ENCODE data around the gene RUVBL2.

The RUVBL2 gene

DNA sequence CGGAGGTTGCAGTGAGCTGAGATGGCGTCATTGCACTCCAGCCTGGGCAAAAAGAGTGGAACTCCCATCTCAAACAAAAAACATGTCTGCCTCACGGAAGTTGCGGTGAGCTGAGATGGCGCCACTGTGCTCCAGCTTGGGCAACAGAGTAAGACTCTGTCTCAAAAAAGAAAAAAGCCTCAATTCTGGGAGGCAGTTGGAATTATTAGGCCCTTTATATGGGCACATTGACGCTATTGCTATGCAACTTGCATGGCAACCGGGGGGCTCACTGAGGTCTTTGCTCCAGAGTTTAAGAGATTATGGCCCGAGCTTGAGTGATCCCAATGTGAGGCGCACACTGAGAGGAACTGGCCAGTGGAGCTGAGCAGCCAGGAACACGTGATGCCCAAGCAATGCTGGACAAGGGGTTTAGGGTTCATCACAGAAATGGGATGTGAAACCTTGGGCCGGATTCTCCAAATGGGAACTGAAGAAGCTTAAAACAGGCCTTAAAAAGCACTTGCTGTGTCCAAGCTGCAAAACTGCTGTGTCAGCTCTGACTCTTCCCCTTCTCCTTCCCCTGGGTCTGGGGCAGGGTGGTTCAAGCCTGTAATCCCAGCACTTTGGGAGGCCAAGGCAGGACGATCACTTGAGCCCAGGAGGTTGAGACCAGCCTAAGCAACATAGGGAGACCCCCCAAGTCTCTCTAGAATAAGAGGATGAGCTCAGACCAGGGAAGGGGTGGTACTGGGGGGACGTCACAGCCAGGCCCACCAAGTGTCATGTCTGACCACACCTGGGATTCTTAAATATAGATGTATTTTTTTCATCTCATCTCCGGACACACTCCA, 26.1 kb upstream of the RUVBL2 start:
- H3K9me3 Mint-ChIP-seq = no peaks in the 10 kb centered on the region
- H3K4me3 Mint-ChIP-seq = peak overlapping the region in 1 of 2 donors; percentile 97
- peak overlapping the region in 1 of 2 donors; percentile 46 for H3K27ac Mint-ChIP-seq
- peaks cover 46 to 51% of the 10 kb centered on the region in 2 donors for H3K4me1 Mint-ChIP-seq (ENCODE audit: low read depth in 2 of 2)
- ATAC-seq (replicated peaks) (no peak), DNase-seq (no peak)
- no peaks in the 10 kb centered on the region for H3K27me3 Mint-ChIP-seq
- H3K36me3 Mint-ChIP-seq (ENCODE audit: insufficient read depth) = peaks cover 65% of the 10 kb centered on the region

DNA sequence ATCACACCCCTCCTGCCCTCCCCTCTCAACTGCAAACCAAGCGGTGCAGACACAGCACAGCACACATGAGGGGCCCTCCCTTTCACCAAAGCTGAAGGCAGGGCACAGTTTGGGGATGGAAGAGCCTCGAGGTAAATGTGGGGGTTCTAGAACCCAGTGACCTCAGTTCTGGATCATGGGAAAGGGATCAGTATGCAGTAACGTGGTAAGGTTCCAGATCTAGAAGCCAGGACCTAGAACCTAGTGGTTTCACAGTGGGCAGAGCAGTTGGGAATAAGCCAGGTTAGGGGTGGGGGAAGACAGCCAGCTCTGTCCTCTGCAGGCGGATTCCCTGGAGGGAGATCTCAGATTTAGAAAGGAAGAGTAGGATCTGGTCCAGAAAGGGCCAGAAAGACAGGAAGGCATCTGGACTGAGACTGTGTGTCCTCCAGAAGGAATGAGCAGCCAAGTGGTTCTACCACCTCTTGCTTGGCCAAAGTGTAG, 25.5 kb upstream of the RUVBL2 start:
- no peak for DNase-seq
- Mint-ChIP-seq H3K27ac (no peak overlapping the region), H3K9me3 (no peaks in the 10 kb centered on the region), H3K36me3 (ENCODE audit: insufficient read depth) (peaks cover 61% of the 10 kb centered on the region), H3K27me3 (no peaks in the 10 kb centered on the region), H3K4me3 (no peak overlapping the region), H3K4me1 (ENCODE audit: low read depth in 2 of 2) (peaks cover 39 to 45% of the 10 kb centered on the region in 2 donors)
- ATAC-seq (replicated peaks) = no peak

DNA sequence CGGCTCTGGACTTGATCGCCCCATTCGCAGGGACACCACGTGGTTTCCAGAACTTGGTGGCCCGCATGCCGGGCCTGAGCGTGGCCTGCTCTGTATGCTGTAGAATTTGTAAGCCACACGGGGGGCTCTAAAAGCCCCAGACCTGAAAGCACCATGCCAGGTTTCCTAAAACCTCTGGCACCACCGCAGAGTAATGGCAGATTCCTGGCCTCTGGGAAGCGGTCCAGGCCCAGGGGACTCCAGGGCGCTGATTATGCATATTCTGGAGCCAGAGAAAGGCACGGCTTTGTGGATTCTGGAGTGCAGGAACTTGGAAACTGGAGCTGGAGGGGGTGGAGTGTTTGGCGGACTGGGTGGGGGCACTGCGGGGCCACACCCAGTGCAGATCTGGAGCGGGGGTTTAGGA, 24.9 kb upstream of the RUVBL2 start:
- H3K36me3 Mint-ChIP-seq (ENCODE audit: insufficient read depth) = peaks cover 64% of the 10 kb centered on the region
- peaks cover 34 to 41% of the 10 kb centered on the region in 2 donors for H3K4me1 Mint-ChIP-seq (ENCODE audit: low read depth in 2 of 2)
- no peaks in the 10 kb centered on the region for H3K27me3 Mint-ChIP-seq
- ATAC-seq (replicated peaks) (no peak), DNase-seq (no peak)
- H3K4me3 Mint-ChIP-seq = no peak overlapping the region
- no peaks in the 10 kb centered on the region for H3K9me3 Mint-ChIP-seq
- no peak overlapping the region for H3K27ac Mint-ChIP-seq

DNA sequence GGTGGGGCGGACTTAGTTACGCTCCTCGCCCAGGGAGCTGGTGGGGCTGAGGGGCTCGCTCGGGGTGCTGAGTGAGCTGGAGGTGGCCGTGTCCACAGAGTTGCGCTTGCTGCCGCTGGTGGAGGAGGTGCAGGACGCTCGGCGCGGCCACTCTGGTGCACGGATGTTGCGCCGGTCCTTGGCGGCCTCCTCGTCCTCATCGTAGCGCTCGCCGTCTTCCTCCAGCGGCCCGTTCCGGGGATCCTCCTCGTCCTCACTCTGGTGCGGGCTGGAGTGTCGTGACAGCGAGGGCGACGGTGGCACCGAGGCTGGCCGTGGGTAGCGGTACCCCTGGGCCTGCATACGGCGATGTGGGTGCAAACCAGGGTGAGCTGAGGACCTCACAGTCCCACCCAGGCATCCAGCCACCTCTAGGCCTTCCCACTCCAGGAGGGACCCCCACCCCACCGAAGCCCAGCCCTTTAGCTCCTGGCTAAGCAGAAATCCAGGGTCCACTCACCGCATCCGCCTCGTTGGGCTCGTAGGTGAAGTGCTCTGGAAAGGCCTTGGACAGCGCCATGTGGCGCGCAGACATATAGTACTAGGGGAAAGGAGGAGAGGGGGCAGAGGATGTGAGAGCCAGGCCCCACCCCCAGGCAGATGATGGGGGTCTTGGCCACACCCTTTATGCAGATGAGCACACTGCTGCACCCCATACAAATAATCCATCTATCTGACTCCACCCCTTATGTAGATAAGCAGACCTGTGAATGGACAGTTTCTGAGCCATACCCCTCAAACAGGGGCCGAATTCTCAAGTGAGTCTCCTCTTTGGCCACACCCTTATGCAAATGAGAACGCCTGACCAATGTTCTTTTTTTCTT, 24.2 kb upstream of the RUVBL2 start:
- no peak for DNase-seq
- H3K27me3 Mint-ChIP-seq = no peaks in the 10 kb centered on the region
- no peak overlapping the region for H3K27ac Mint-ChIP-seq
- peaks cover 61% of the 10 kb centered on the region for H3K36me3 Mint-ChIP-seq (ENCODE audit: insufficient read depth)
- no peak overlapping the region for H3K4me3 Mint-ChIP-seq
- no peak for ATAC-seq (replicated peaks)
- no peaks in the 10 kb centered on the region for H3K9me3 Mint-ChIP-seq
- peaks cover 28 to 34% of the 10 kb centered on the region in 2 donors for H3K4me1 Mint-ChIP-seq (ENCODE audit: low read depth in 2 of 2)

DNA sequence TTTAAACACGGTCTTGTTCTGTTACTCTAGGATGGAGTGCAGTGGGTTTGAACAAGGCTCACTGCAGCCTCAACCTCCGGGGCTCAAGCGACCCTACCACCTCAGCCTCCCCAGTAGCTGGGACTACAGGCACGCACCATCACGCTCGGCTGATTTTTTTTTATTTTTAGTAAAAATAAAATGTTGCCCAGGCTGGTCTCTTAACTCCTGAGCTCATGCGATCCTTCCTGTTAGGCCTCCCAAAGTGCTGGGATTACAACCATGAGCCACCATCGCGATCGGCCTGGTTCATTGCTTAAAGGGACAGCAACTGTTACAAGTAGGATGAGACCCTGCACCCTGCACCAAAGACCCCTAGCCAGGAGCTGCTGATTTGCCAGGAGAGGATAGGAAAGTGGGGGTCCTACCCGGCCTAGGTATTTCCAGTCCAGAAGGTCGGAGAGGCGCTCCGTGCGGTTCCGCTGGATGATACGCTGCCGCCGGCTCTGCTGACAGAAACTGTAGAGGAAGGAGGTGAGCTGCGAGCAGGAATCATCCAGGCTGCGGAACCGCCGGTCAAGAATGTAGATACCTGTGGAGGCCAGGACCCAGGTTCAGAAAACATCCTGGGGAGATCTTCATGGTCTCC, 23.4 kb upstream of the RUVBL2 start:
- no peaks in the 10 kb centered on the region for H3K9me3 Mint-ChIP-seq
- peaks cover 55% of the 10 kb centered on the region for H3K36me3 Mint-ChIP-seq (ENCODE audit: insufficient read depth)
- DNase-seq (no peak), ATAC-seq (replicated peaks) (no peak)
- H3K27ac Mint-ChIP-seq = no peak overlapping the region
- no peak overlapping the region for H3K4me3 Mint-ChIP-seq
- H3K27me3 Mint-ChIP-seq = no peaks in the 10 kb centered on the region
- peaks cover 20 to 27% of the 10 kb centered on the region in 2 donors for H3K4me1 Mint-ChIP-seq (ENCODE audit: low read depth in 2 of 2)

DNA sequence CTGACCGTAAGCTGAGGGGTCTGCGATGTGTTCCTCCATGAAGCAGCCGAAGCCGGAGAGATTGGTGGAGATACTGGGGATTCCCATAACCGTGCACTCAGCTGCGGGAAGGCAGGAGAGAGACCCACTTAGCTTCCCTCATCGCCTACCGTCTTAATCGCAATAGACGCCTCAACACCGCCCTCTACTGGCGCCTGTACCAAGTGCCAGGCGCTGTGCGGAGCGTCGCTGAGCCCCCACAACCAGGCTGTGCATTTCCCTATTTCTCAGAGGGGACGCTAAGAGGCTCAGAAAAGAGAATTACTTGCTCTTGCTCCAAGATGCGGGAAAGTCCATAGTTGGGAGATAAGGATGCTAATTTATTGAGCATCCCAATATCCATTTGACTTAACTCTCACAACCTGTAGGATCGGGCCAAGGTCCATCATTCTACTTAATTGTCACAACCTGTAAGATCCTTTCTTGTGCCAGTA, 22.7 kb upstream of the RUVBL2 start:
- Mint-ChIP-seq H3K4me3 (no peak overlapping the region), H3K4me1 (ENCODE audit: low read depth in 2 of 2) (peaks cover 13 to 20% of the 10 kb centered on the region in 2 donors), H3K27me3 (no peaks in the 10 kb centered on the region), H3K9me3 (no peaks in the 10 kb centered on the region), H3K36me3 (ENCODE audit: insufficient read depth) (peaks cover 47% of the 10 kb centered on the region), H3K27ac (no peak overlapping the region)
- DNase-seq (peak; percentile 79 to 82 (median 80)), ATAC-seq (replicated peaks) (peak; percentile 86)

DNA sequence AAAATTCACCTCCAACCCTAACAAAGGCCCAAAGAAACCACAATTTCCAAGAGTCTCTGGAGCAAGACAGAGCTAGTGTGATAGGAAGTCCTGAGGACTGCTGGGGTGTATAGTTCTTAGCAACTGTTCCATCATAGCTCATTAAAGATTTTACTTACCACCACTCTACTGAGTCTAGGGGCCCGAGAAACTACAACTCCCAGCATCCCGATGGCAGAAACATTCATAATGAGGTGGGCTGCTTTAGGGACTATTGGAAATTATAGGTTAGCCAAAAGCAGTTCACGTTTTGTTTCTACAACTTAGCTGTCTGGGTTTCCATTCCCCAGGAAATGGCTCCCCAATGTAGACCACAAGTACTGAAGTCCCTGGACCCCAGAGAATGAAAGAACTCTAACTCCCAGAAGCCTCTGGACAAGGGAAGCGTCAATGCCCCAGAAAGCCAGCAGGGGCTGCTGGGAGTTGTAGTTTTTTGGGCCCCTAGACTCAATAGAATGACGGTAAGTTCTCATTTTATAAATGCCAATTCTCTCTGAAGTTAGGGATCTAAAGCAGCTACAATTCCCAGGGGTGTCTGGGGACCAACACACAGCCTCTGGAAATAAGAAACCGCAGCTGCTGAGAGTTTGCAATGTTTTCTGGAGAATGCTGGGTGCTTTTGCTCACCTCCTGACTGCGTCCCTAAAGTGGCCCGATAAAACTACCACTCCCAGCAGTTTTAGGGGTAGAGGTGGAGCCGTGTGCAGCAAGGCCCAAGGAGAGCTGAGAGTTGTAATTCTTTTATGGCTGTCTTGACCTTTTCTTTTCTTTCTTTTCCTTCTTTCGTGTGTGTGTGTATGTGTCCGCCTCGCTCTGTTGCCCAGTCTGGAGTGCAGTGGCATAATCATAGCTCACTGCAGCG, 17.5 kb upstream of the RUVBL2 start:
- peak; percentile 76 for ATAC-seq (replicated peaks)
- DNase-seq = peak in 1 of 3 experiments; percentile 31
- Mint-ChIP-seq H3K4me3 (no peak overlapping the region), H3K4me1 (ENCODE audit: low read depth in 2 of 2) (peaks cover 0 to 1% of the 10 kb centered on the region in 2 donors), H3K36me3 (ENCODE audit: insufficient read depth) (peaks cover 24% of the 10 kb centered on the region), H3K27me3 (no peaks in the 10 kb centered on the region), H3K27ac (no peak overlapping the region), H3K9me3 (no peaks in the 10 kb centered on the region)

DNA sequence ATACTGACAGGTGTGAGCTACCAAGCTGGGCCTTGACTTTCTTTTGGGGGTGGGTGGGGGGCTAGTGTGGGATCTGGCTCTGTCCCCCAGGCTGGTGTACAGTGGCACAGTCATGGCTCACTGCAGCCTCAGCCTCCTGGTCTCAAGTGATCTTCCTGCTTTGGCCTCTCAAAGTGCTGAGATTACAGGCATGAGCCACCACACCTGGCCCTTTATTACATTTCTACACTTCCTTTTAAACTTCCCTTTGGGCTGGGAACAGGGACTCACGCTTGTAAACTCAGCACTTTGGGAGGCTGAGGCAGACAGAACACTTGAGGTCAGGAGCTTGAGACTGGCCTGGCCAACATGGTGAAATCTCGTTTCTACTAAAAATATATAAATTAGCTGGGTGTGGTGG, 16.6 kb upstream of the RUVBL2 start:
- no peaks in the 10 kb centered on the region for H3K27me3 Mint-ChIP-seq
- H3K9me3 Mint-ChIP-seq = no peaks in the 10 kb centered on the region
- no peak overlapping the region for H3K4me3 Mint-ChIP-seq
- ATAC-seq (replicated peaks) = no peak
- peaks cover 23% of the 10 kb centered on the region for H3K36me3 Mint-ChIP-seq (ENCODE audit: insufficient read depth)
- H3K4me1 Mint-ChIP-seq (ENCODE audit: low read depth in 2 of 2) = no peaks in the 10 kb centered on the region
- H3K27ac Mint-ChIP-seq = no peak overlapping the region
- no peak for DNase-seq

DNA sequence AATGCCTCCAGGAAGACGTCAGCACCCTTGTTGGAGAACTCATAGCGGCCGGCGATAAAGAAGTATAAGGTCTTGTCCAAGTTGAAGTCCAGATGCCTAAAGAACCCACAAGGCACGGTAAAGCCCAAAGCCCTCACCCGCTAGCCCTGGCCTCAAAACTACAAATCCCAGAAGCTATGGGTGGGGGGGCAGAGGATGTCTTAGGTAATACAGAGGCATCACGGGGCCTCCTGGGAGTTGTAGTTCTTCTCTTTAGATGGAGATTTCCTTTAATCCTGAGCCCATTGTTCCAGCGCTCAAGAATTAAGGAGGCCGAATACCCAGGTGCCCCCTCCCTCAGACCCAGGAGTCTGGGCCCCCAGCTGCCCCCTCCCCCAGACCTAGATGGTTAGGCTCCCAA, 11.4 kb upstream of the RUVBL2 start:
- Mint-ChIP-seq H3K27me3 (no peaks in the 10 kb centered on the region), H3K27ac (peak overlapping the region in 1 of 2 donors; percentile 70), H3K9me3 (no peaks in the 10 kb centered on the region), H3K4me3 (no peak overlapping the region), H3K36me3 (ENCODE audit: insufficient read depth) (peaks cover 19% of the 10 kb centered on the region), H3K4me1 (ENCODE audit: low read depth in 2 of 2) (no peaks in the 10 kb centered on the region)
- DNase-seq (no peak), ATAC-seq (replicated peaks) (no peak)

DNA sequence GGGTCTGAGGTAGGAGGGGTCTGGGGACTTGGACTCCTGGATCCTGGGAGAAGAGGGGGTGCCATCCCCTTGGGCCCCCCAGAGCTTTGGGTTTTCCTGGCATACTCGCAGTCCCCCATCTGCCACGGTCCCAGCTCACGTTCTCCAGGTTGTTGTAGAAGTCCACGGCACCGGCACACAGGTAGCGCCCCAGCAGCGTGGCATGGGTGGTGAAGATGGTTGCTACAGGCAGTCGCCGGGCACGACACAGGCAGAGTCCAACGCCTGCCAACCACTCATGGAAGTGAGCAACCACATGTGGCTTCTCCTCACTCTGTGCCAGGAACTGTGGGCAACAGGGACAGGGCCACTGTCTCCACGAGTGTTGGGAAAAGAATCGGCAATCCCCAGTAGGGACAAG, 8.0 kb upstream of the RUVBL2 start:
- Mint-ChIP-seq H3K27ac (no peak overlapping the region), H3K4me1 (ENCODE audit: low read depth in 2 of 2) (peaks cover 3 to 4% of the 10 kb centered on the region in 2 donors), H3K4me3 (no peak overlapping the region), H3K27me3 (no peaks in the 10 kb centered on the region), H3K36me3 (ENCODE audit: insufficient read depth) (peaks cover 15% of the 10 kb centered on the region), H3K9me3 (no peaks in the 10 kb centered on the region)
- DNase-seq = no peak
- ATAC-seq (replicated peaks) = no peak

DNA sequence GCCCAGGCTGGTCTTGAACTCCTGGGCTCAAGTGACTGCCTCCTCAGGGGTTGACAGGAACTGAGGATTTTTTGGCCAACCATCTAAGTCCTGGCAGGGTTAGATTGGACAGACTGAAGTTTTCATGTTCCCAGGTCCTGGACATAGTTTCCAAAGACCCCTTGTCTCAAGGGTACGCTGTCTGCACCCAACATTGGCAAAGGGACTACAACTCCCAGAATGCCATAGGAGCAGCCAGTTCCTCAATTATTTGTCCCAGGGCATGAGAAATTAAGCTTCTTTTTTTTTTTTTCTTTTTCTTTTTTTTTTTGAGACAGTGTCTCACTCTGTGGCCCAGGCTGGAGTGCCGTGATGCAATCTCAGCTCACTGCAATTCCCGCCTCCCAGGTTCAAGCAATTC, 7.5 kb upstream of the RUVBL2 start:
- Mint-ChIP-seq H3K27me3 (no peaks in the 10 kb centered on the region), H3K4me3 (no peak overlapping the region), H3K27ac (no peak overlapping the region), H3K9me3 (no peaks in the 10 kb centered on the region), H3K36me3 (ENCODE audit: insufficient read depth) (peaks cover 12% of the 10 kb centered on the region), H3K4me1 (ENCODE audit: low read depth in 2 of 2) (peaks cover 4 to 8% of the 10 kb centered on the region in 2 donors)
- no peak for ATAC-seq (replicated peaks)
- DNase-seq = no peak

DNA sequence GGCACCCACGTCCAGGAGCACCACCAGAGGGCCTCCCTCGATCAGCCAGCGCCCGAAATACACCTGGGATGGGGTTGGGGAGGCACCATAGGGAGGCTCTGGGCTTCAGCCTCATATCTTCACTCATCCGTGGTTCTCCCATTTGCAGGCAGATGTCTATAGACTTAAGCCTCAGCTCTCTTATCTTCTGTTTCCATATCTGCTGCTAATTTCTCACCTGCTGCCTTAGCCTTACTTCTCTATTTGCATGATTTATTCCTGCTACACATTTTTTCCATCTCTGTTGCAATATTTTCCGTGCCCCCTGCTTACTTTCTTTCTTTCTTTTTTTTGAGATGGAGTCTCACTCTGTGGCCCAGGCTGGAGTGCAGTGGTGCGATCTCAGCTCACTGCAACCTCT, 6.4 kb upstream of the RUVBL2 start:
- ATAC-seq (replicated peaks) = no peak
- peaks cover 8% of the 10 kb centered on the region for H3K36me3 Mint-ChIP-seq (ENCODE audit: insufficient read depth)
- no peak overlapping the region for H3K4me3 Mint-ChIP-seq
- no peaks in the 10 kb centered on the region for H3K9me3 Mint-ChIP-seq
- H3K27ac Mint-ChIP-seq = peak overlapping the region in 1 of 2 donors; percentile 9
- H3K4me1 Mint-ChIP-seq (ENCODE audit: low read depth in 2 of 2) = peaks cover 9 to 15% of the 10 kb centered on the region in 2 donors
- no peaks in the 10 kb centered on the region for H3K27me3 Mint-ChIP-seq
- DNase-seq = no peak
